Calu3 (cell line): ENCODE results near the gene ABCF1. TPM values are rescaled to one million over a fixed set of nuclear protein-coding genes. Genes with fewer than 3 reads are reported as not detected.

Experiments used
- BruUV-seq: library from RNA; stranded (reverse); fragments of 400-500 nt; replicated peaks from 2 replicates; lab custom pipeline; 2021; lab: Mats Ljungman, UMichigan
- CTCF ChIA-PET: fragments of 300-600 bp; sonication (Branson Sonifier 250); formaldehyde crosslinking; loops from one replicate; lab custom pipeline; 2022; ENCODE audit warnings: antibody characterized with exemption; lab: Charles Lee
- DNase-seq: peaks from one replicate; pipeline ENCODE4 v3.0.0; 2022
- H3K27ac Mint-ChIP-seq: one replicate; pipeline ENCODE4 v1.8.0; 2022; ENCODE audit warnings: mixed read lengths; ENCODE audit not compliant: unreplicated experiment
- H3K27me3 Mint-ChIP-seq: one replicate; pipeline ENCODE4 v1.8.0; 2022; ENCODE audit warnings: mixed read lengths; ENCODE audit not compliant: unreplicated experiment
- H3K36me3 Mint-ChIP-seq: one replicate; pipeline ENCODE4 v1.8.0; 2022; ENCODE audit warnings: mild to moderate bottlenecking, moderate library complexity, mixed read lengths; ENCODE audit not compliant: insufficient read depth, unreplicated experiment
- H3K4me1 Mint-ChIP-seq: one replicate; pipeline ENCODE4 v1.8.0; 2022; ENCODE audit warnings: mild to moderate bottlenecking, low read depth, mixed read lengths; ENCODE audit not compliant: unreplicated experiment
- H3K4me3 Mint-ChIP-seq: one replicate; pipeline ENCODE4 v1.8.0; 2022; ENCODE audit warnings: mild to moderate bottlenecking, low read depth, moderate library complexity, mixed read lengths; ENCODE audit not compliant: unreplicated experiment
- H3K9me3 Mint-ChIP-seq: one replicate; pipeline ENCODE4 v1.8.0; 2022; ENCODE audit warnings: low read depth, mixed read lengths; ENCODE audit not compliant: unreplicated experiment
- CTCF ChIP-seq: fragments of 200-600 bp; IDR thresholded peaks from one replicate; pipeline ENCODE4 v1.8.0; 2022; ENCODE audit warnings: antibody characterized with exemption; ENCODE audit not compliant: unreplicated experiment
- intact Hi-C: fragments of 100-400 bp; cut with micrococcal nuclease; formaldehyde crosslinking; loops from one replicate; pipeline ENCODE4 v1.10.0; 2022; ENCODE audit not compliant: unreplicated experiment
- total RNA-seq: library from RNA; stranded (reverse); gene quantifications from 2 replicates; pipeline ENCODE4 v1.2.3, GENCODE V29; 2022

The ABCF1 gene
- total RNA-seq, 1 experiment from 2014 or later: 88.3 TPM

GRCh38 chr6:30533460-30534294 lies 37.6 kb upstream of the ABCF1 start:
- no TSS peak for BruUV-seq
- H3K36me3 Mint-ChIP-seq: no peaks in the 10 kb centered on the region
- intact Hi-C loops: no loop called here
- H3K9me3 Mint-ChIP-seq: no peaks in the 10 kb centered on the region
- CTCF ChIA-PET: interaction anchor here (0.6 to 1.5 kb wide), 3 partner anchors 23 to 54 kb away, joined by 3 to 7 read pairs (median 5); no protein-coding TSS in a partner anchor
- DNase-seq: no peak
- no peak for TF ChIP-seq CTCF
- H3K27ac Mint-ChIP-seq: no peak overlapping the region
- H3K4me3 Mint-ChIP-seq: no peak overlapping the region
- no peaks in the 10 kb centered on the region for H3K4me1 Mint-ChIP-seq
- no peaks in the 10 kb centered on the region for H3K27me3 Mint-ChIP-seq

GRCh38 chr6:30537931-30538330 lies 33.3 kb upstream of the ABCF1 start:
- H3K27me3 Mint-ChIP-seq: no peaks in the 10 kb centered on the region
- H3K36me3 Mint-ChIP-seq: peaks cover 6% of the 10 kb centered on the region
- H3K4me1 Mint-ChIP-seq: peaks cover 15% of the 10 kb centered on the region
- no peak overlapping the region for H3K4me3 Mint-ChIP-seq
- no TSS peak for BruUV-seq
- intact Hi-C loops: no loop called here
- no peaks in the 10 kb centered on the region for H3K9me3 Mint-ChIP-seq
- no peak for TF ChIP-seq CTCF
- CTCF ChIA-PET: no interaction called here
- no peak for DNase-seq
- H3K27ac Mint-ChIP-seq: no peak overlapping the region

GRCh38 chr6:30541515-30542403 lies 29.5 kb upstream of the ABCF1 start:
- peaks cover 18% of the 10 kb centered on the region for H3K4me1 Mint-ChIP-seq
- BruUV-seq: no TSS peak
- peak overlapping the region; percentile 6 for H3K27ac Mint-ChIP-seq
- TF ChIP-seq CTCF: peak; percentile 96
- CTCF ChIA-PET: interaction anchor here (0.6 to 1.4 kb wide), 13 partner anchors 14 to 546 kb away, joined by 3 to 13 read pairs (median 4); partner anchors contain the start of genes ABCF1, GNL1 and PRR3
- peak overlapping the region; percentile 27 for H3K4me3 Mint-ChIP-seq
- H3K9me3 Mint-ChIP-seq: no peaks in the 10 kb centered on the region
- H3K27me3 Mint-ChIP-seq: no peaks in the 10 kb centered on the region
- peak; percentile 80 for DNase-seq
- H3K36me3 Mint-ChIP-seq: peaks cover 6% of the 10 kb centered on the region
- intact Hi-C loops: loop anchor here (5.0 to 10.0 kb wide), 2 partner anchors 56 to 183 kb away; partner anchors contain the start of gene TUBB

- peaks cover 18% of the 10 kb centered on the region for H3K4me1 Mint-ChIP-seq
These were observed 28.9 kb upstream of the ABCF1 start for GRCh38 chr6:30542404-30542725.

More at GRCh38 chr6:30542404-30542725, 28.9 kb upstream of the ABCF1 start:
- DNase-seq: no peak
- H3K36me3 Mint-ChIP-seq: peaks cover 10% of the 10 kb centered on the region
- intact Hi-C loops: loop anchor here (5.0 to 10.0 kb wide), 2 partner anchors 55 to 182 kb away; partner anchors contain the start of gene TUBB
- CTCF ChIA-PET: interaction anchor here (1.1 kb wide), 1 partner anchor 48 kb away, joined by 3 read pairs; no protein-coding TSS in a partner anchor
- TF ChIP-seq CTCF: no peak
- H3K27ac Mint-ChIP-seq: peak overlapping the region; percentile 6
- BruUV-seq: no TSS peak
- no peaks in the 10 kb centered on the region for H3K9me3 Mint-ChIP-seq
- H3K27me3 Mint-ChIP-seq: no peaks in the 10 kb centered on the region
- H3K4me3 Mint-ChIP-seq: peak overlapping the region; percentile 27
